GM12878 (cell line): ENCODE measurements around the gene MDFI. TPM values are rescaled to one million over a fixed set of nuclear protein-coding genes. Genes with fewer than 3 reads are reported as not detected.

Experiments
- ATAC-seq: fragments of 200-7000 bp; cut with Tn5 transposase; 3 replicates; pipeline ENCODE4 v1.9.1; 2020; ENCODE audit warnings: mild to moderate bottlenecking, moderate library complexity
- BruUV-seq: library from RNA; stranded (reverse); fragments of 400-500 nt; replicated peaks from 2 replicates; lab custom pipeline; 2021; lab: Mats Ljungman, UMichigan
- CTCF ChIA-PET: fragments of 300-600 bp; sonication (Branson Sonifier 250); formaldehyde crosslinking; extraction: SDS; loops from one replicate; lab custom pipeline; 2021; ENCODE audit warnings: inconsistent platforms; lab: Yijun Ruan, JAX
- POLR2A ChIA-PET: fragments of 350-600 bp; formaldehyde crosslinking; extraction: SDS; loops from one replicate; lab custom pipeline; 2021; ENCODE audit warnings: inconsistent platforms; lab: Charles Lee
- RAD21 ChIA-PET: fragments of 300-600 bp; sonication (Branson Sonifier 250); formaldehyde crosslinking; loops from one replicate; lab custom pipeline; 2023; ENCODE audit warnings: antibody characterized with exemption; ENCODE audit not compliant: unreplicated experiment; lab: Charles Lee
- SMC1A ChIA-PET: fragments of 300-600 bp; sonication (Branson Sonifier 250); formaldehyde crosslinking; loops from one replicate; lab custom pipeline; 2023; ENCODE audit not compliant: unreplicated experiment, uncharacterized antibody; lab: Charles Lee
- DNase-seq: peaks from one replicate; pipeline ENCODE4 v3.0.0-alpha.2; 2011; ENCODE audit warnings: low read depth, low spot score
- FAIRE-seq: peaks from 3 replicates; lab custom pipeline; 2011; peaks lifted over from hg19 to GRCh38; lab: Jason Lieb, UNC
- H2AFZ ChIP-seq: 2 replicates; pipeline ENCODE4 v1.6.0; 2011; ENCODE audit warnings: low read depth, low read length, control low read depth; ENCODE audit not compliant: control insufficient read depth
- H3K27ac ChIP-seq: 2 replicates; pipeline ENCODE4 v1.5.1; 2011; ENCODE audit warnings: control low read depth; ENCODE audit not compliant: control insufficient read depth, insufficient read depth
- H3K27me3 ChIP-seq, 2 experiments: replicated peaks in 1 of 2; 2 replicates each; pipeline versions ENCODE4 v1.6.0 to v1.6.1; 2011; ENCODE audit warnings: low read length in 1 of 2; ENCODE audit not compliant: control insufficient read depth in 2 of 2, insufficient read depth in 2 of 2
- H3K36me3 ChIP-seq, 2 experiments: 2 replicates each; pipeline ENCODE4 v1.5.1; 2011; ENCODE audit warnings: low read length in 1 of 2; ENCODE audit not compliant: control insufficient read depth in 2 of 2, insufficient read depth in 2 of 2
- H3K4me1 ChIP-seq: 2 replicates; pipeline ENCODE4 v1.6.1; 2011; ENCODE audit warnings: mild to moderate bottlenecking, low read length, moderate library complexity, mixed read lengths; ENCODE audit not compliant: control insufficient read depth, insufficient read depth
- H3K4me2 ChIP-seq: 2 replicates; pipeline ENCODE4 v1.6.0; 2011; ENCODE audit warnings: control low read depth; ENCODE audit not compliant: control insufficient read depth, insufficient read depth
- H3K4me3 ChIP-seq: fragments of 200-600 bp; sonication (generic); 2 replicates; pipeline ENCODE4 v1.5.1; 2016
- H3K79me2 ChIP-seq: 2 replicates; pipeline ENCODE4 v1.6.0; 2011; ENCODE audit warnings: low read length; ENCODE audit not compliant: control insufficient read depth, insufficient read depth
- H3K9ac ChIP-seq: 2 replicates; pipeline ENCODE4 v1.8.0; 2011; ENCODE audit warnings: low read length, control low read depth, mixed read lengths; ENCODE audit not compliant: control insufficient read depth, insufficient read depth
- H3K9me3 ChIP-seq: replicated peaks from 3 replicates; pipeline ENCODE4 v1.5.1; 2011; ENCODE audit warnings: mild to moderate bottlenecking, low read length; ENCODE audit not compliant: control insufficient read depth, insufficient read depth
- H4K20me1 ChIP-seq: 2 replicates; pipeline ENCODE4 v1.6.0; 2011; ENCODE audit not compliant: control insufficient read depth, insufficient read depth
- ATF2 ChIP-seq: IDR thresholded peaks from 2 replicates; pipeline ENCODE4 v1.6.1; 2012; ENCODE audit warnings: low read length, inconsistent platforms
- BCLAF1 ChIP-seq: fragments of 450-650 bp; IDR thresholded peaks from 2 replicates; pipeline ENCODE4 v1.6.1; 2017; ENCODE audit warnings: antibody characterized with exemption, mild to moderate bottlenecking, moderate library complexity
- BHLHE40 ChIP-seq, 2 experiments: fragments of 450-650 bp in 1 of 2; IDR thresholded peaks; 2 replicates each; pipeline ENCODE4 v1.6.1; 2011 to 2017; ENCODE audit warnings: low read depth in 2 of 2, borderline replicate concordance in 1 of 2, improper control_type of control experiment in 1 of 2, low read length in 1 of 2, mild to moderate bottlenecking in 1 of 2
- E2F8 ChIP-seq: fragments of 450-650 bp; IDR thresholded peaks from 2 replicates; pipeline ENCODE4 v1.6.1; 2018; ENCODE audit warnings: mild to moderate bottlenecking, low read depth, moderate library complexity; ENCODE audit not compliant: partially characterized antibody
- FOS ChIP-seq: IDR thresholded peaks from 3 replicates; pipeline ENCODE4 v1.6.1; 2011; ENCODE audit warnings: borderline replicate concordance; ENCODE audit not compliant: insufficient read length; ENCODE audit errors: extremely low read depth
- FOXK2 ChIP-seq: fragments of 450-650 bp; IDR thresholded peaks from 2 replicates; pipeline ENCODE4 v1.6.1; 2017; ENCODE audit warnings: mild to moderate bottlenecking, moderate library complexity
- IRF4 ChIP-seq: IDR thresholded peaks from 2 replicates; pipeline ENCODE4 v1.6.1; 2011; ENCODE audit warnings: low read depth, low read length
- MTA2 ChIP-seq: fragments of 450-650 bp; IDR thresholded peaks from 2 replicates; pipeline ENCODE4 v1.6.1; 2016; ENCODE audit warnings: low read depth, mild to moderate bottlenecking, moderate library complexity
- POU2F2 ChIP-seq: IDR thresholded peaks from 3 replicates; pipeline ENCODE4 v1.6.1; 2011; ENCODE audit warnings: low read depth, mild to moderate bottlenecking, low read length, borderline replicate concordance
- RB1 ChIP-seq: fragments of 450-650 bp; formaldehyde crosslinking; IDR thresholded peaks from 2 replicates; pipeline ENCODE4 v1.6.1; 2017; ENCODE audit warnings: mild to moderate bottlenecking, borderline replicate concordance
- RBBP5 ChIP-seq: fragments of 200-600 bp; sonication (generic); conservative IDR thresholded peaks from 2 replicates; pipeline ENCODE4 v1.6.1; 2016
- RELA ChIP-seq: fragments of 450-650 bp; IDR thresholded peaks from 2 replicates; pipeline ENCODE4 v1.8.0; 2014; ENCODE audit warnings: borderline replicate concordance; ENCODE audit not compliant: partially characterized antibody
- SREBF1 ChIP-seq: IDR thresholded peaks from 2 replicates; pipeline ENCODE4 v1.6.1; 2012; ENCODE audit warnings: mild to moderate bottlenecking, low read length
- SREBF2 ChIP-seq: IDR thresholded peaks from 2 replicates; pipeline ENCODE4 v1.6.1; 2012; ENCODE audit warnings: mild to moderate bottlenecking, low read length
- SUZ12 ChIP-seq: fragments of 200-600 bp; sonication (generic); IDR thresholded peaks from one replicate; pipeline ENCODE4 v1.6.1; 2018; ENCODE audit warnings: antibody characterized with exemption, mild to moderate bottlenecking; ENCODE audit not compliant: unreplicated experiment
- ZSCAN29 ChIP-seq: fragments of 450-650 bp; IDR thresholded peaks from 2 replicates; pipeline ENCODE4 v1.6.1; 2017; ENCODE audit warnings: mild to moderate bottlenecking, moderate library complexity
- WGBS: methylation state at CpG from one replicate; pipeline ENCODE4 v1.1.6; 2016; ENCODE audit warnings: low lambda C conversion rate; ENCODE audit not compliant: insufficient replicate concordance, insufficient coverage; ENCODE audit errors: missing lambda C conversion rate; 5-methylcytosine and 5-hydroxymethylcytosine counted together
- in situ Hi-C: fragments of 300-500 bp; cut with MboI; formaldehyde crosslinking; loops from 9 replicates; pipeline ENCODE4 v1.14.3; 2018; ENCODE audit warnings: mixed read lengths
- intact Hi-C: fragments of 100-400 bp; cut with micrococcal nuclease; formaldehyde crosslinking; loops from one replicate; pipeline ENCODE4 v1.14.2; 2022; ENCODE audit not compliant: unreplicated experiment
- polyA plus RNA-seq, 11 experiments: library from polyadenylated mRNA; depleted of rRNA in 4 of 11; unstranded in 6 of 11; stranded (reverse) in 5 of 11; fragments of >200 nt; fragmentation: Nextera tagmentation in 4 of 11; fragmentation: Illumina TruSeq in 1 of 11; extraction: Ambion mirVana in 4 of 11; extraction: Trizol in 1 of 11; gene quantifications; 1 replicate in 1 of 11; 2 replicates in 10 of 11; pipeline versions ENCODE4 v1.2.1 to v1.2.3, GENCODE V29; 2011 to 2016; ENCODE audit warnings: inconsistent platforms in 2 of 11, missing spikeins in 2 of 11, low read depth in 1 of 11
- total RNA-seq, 4 experiments: library from RNA; depleted of rRNA in 3 of 4; stranded (reverse); fragments of >200 nt in 3 of 4; fragmentation: Illumina TruSeq in 1 of 4; extraction: Trizol in 1 of 4; gene quantifications; 2 replicates each; pipeline versions ENCODE4 v1.2.1 to v1.2.3, GENCODE V29; 2013 to 2021

The MDFI gene
- total and polyA plus RNA-seq, 10 of the 15 experiments (the other 5 are each of a cell fraction or from before 2014, with no cell fraction given): not detected

DNA sequence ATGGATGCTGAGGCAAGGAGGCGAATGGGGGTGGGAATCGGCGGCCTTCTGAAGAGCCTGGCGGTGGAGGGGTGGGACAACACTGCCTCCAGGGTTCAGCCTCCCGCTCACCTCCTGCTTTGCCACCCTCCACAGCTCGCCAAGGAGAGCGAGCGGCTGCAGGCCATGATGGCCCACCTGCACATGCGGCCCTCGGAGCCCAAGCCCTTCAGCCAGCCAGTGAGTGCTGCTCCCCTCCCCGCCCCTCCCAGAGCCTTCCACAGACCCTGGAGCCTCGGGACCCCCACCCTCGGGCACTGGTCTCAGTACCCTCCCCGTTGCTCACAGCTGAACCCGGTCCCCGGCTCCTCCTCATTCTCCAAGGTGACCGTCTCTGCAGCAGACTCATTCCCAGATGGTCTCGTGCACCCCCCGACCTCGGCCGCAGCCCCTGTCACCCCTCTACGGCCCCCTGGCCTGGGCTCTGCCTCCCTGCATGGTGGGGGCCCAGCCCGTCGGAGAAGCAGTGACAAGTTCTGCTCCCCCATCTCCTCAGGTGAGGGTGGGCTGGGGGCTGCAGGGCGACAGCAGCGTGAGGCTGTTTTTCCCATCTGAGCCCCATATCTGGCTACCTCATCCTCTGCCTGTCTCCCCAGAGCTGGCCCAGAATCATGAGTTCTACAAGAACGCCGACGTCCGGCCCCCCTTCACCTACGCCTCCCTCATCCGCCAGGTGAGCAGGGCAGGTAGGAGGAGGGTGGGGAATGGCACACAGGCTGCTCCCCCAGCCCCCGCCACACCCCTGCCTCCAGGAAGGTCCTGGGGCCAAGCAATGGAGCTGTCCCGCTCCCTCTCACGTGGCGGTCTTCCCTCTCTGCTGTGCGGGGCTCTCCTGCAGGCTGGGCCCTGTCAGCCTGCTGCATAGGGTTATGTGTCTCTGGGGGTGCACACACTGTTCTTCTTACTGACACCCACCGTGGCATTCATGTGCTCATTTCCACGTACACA is 48.3 kb upstream of the MDFI start:
- CTCF ChIA-PET: interaction anchor here (0.9 to 8.1 kb wide), 8 partner anchors 13 to 165 kb away, joined by 3 to 117 read pairs (median 4); no protein-coding TSS in a partner anchor
- BruUV-seq: no TSS peak
- WGBS: 94% methylated on average over 34 of the region's 39 CpGs
- ATAC-seq (no peak), FAIRE-seq (no peak), DNase-seq (no peak)
- SMC1A ChIA-PET: interaction anchor here (0.9 to 4.7 kb wide), 6 partner anchors 35 to 164 kb away, joined by 3 to 34 read pairs (median 3); no protein-coding TSS in a partner anchor
- no peaks in the 10 kb centered on the region for H3K4me1 ChIP-seq
- intact Hi-C loops: loop anchor here (5.0 kb wide), 2 partner anchors 43 to 58 kb away; partner anchors contain the start of gene FOXP4
- no peak overlapping the region for H3K27ac ChIP-seq
- POLR2A ChIA-PET: interaction anchor here (0.6 kb wide), 1 partner anchor 123 kb away, joined by 7 read pairs; no protein-coding TSS in a partner anchor
- H3K4me2 ChIP-seq: no peak overlapping the region
- H3K36me3 ChIP-seq: peaks cover 0 to 19% of the 10 kb centered on the region in 2 experiments; a peak in 3 of 4 replicates
- no peak overlapping the region for H3K9ac ChIP-seq
- H2AFZ ChIP-seq: no peak overlapping the region
- H3K4me3 ChIP-seq: no peak overlapping the region
- H3K27me3 ChIP-seq: no peaks in the 10 kb centered on the region
- RAD21 ChIA-PET: interaction anchor here (1.0 to 7.8 kb wide), 5 partner anchors 100 to 166 kb away, joined by 3 to 57 read pairs (median 3); no protein-coding TSS in a partner anchor
- no peaks in the 10 kb centered on the region for H4K20me1 ChIP-seq
- TF ChIP-seq RBBP5 (no peak), RB1 (no peak), SREBF2 (no peak), FOS (no peak), IRF4 (no peak), BCLAF1 (no peak), BHLHE40 (IDR thresholded peaks at IDR 0.05; ENCODE audit: borderline replicate concordance in 1 of 2, low read depth in 2 of 2, low read length in 1 of 2) (no peak), MTA2 (no peak), POU2F2 (no peak), FOXK2 (no peak), SREBF1 (no peak), RELA (no peak), E2F8 (no peak), ATF2 (no peak), ZSCAN29 (no peak), SUZ12 (no peak)
- H3K9me3 ChIP-seq: no peaks in the 10 kb centered on the region
- H3K79me2 ChIP-seq: no peaks in the 10 kb centered on the region
- in situ Hi-C loops: loop anchor here (5.0 kb wide), 3 partner anchors 128 to 218 kb away; no protein-coding TSS in a partner anchor
